H9 (cell line): ENCODE data around the gene CRYBA2. TPM values are rescaled to one million over a fixed set of nuclear protein-coding genes. Genes with fewer than 3 reads are reported as not detected.

Experiments
- DNase-seq: peaks from one replicate; pipeline ENCODE4 v3.0.0-alpha.2; 2017
- H2AFZ ChIP-seq: one replicate; pipeline ENCODE4 v1.6.1; 2013; ENCODE audit warnings: mild to moderate bottlenecking, low read length, control low read depth, moderate library complexity
- H2AK5ac ChIP-seq: 2 replicates; pipeline ENCODE4 v1.6.1; 2013; ENCODE audit warnings: low read length, control low read depth, mixed read lengths; ENCODE audit not compliant: insufficient read length
- H2BK120ac ChIP-seq: one replicate; pipeline ENCODE4 v1.6.1; 2013; ENCODE audit warnings: low read depth, mild to moderate bottlenecking, low read length, control low read depth, inconsistent platforms; ENCODE audit not compliant: poor library complexity, severe bottlenecking
- H2BK12ac ChIP-seq: 2 replicates; pipeline ENCODE4 v1.6.1; 2013; ENCODE audit warnings: low read length, control low read depth, mixed read lengths, low read depth; ENCODE audit not compliant: insufficient read length
- H2BK15ac ChIP-seq: 2 replicates; pipeline ENCODE4 v1.6.1; 2013; ENCODE audit warnings: low read depth, low read length, control low read depth
- H2BK20ac ChIP-seq: one replicate; pipeline ENCODE4 v1.6.1; 2013; ENCODE audit warnings: low read depth, mild to moderate bottlenecking, low read length, control low read depth, inconsistent platforms; ENCODE audit not compliant: poor library complexity, severe bottlenecking
- H2BK5ac ChIP-seq: 2 replicates; pipeline ENCODE4 v1.6.1; 2013; ENCODE audit warnings: low read length, control low read depth, mixed read lengths; ENCODE audit not compliant: insufficient read length
- H3K14ac ChIP-seq: 2 replicates; pipeline ENCODE4 v1.6.1; 2013; ENCODE audit warnings: low read length, control low read depth; ENCODE audit not compliant: insufficient read depth
- H3K18ac ChIP-seq: 2 replicates; pipeline ENCODE4 v1.6.1; 2013; ENCODE audit warnings: low read depth, mild to moderate bottlenecking, mixed read lengths, low read length, control low read depth; ENCODE audit not compliant: insufficient read length
- H3K23ac ChIP-seq: 2 replicates; pipeline ENCODE4 v1.6.1; 2013; ENCODE audit warnings: low read length, control low read depth, mixed read lengths, low read depth; ENCODE audit not compliant: insufficient read length
- H3K23me2 ChIP-seq: 2 replicates; pipeline ENCODE4 v1.6.1; 2013; ENCODE audit warnings: low read depth, mild to moderate bottlenecking, mixed read lengths, low read length, control low read depth; ENCODE audit not compliant: insufficient read length, poor library complexity, severe bottlenecking
- H3K27ac ChIP-seq: 2 replicates; pipeline ENCODE4 v1.5.1; 2013; ENCODE audit warnings: low read length, control low read depth, mixed read lengths, low read depth; ENCODE audit not compliant: insufficient read length
- H3K27me3 ChIP-seq: 2 replicates; pipeline ENCODE4 v1.6.1; 2013; ENCODE audit warnings: low read length, control low read depth, inconsistent platforms; ENCODE audit not compliant: insufficient read depth
- H3K4ac ChIP-seq: 2 replicates; pipeline ENCODE4 v1.6.1; 2013; ENCODE audit warnings: low read depth, mild to moderate bottlenecking, control low read depth, inconsistent platforms, low read length, moderate library complexity
- H3K4me1 ChIP-seq: 2 replicates; pipeline ENCODE4 v1.6.1; 2013; ENCODE audit warnings: low read length, control low read depth, inconsistent platforms; ENCODE audit not compliant: insufficient read depth
- H3K4me2 ChIP-seq: 2 replicates; pipeline ENCODE4 v1.6.1; 2013; ENCODE audit warnings: low read length, control low read depth, mixed read lengths; ENCODE audit not compliant: insufficient read length, insufficient read depth
- H3K56ac ChIP-seq: 2 replicates; pipeline ENCODE4 v1.6.1; 2013; ENCODE audit warnings: low read depth, mild to moderate bottlenecking, mixed read lengths, low read length, control low read depth; ENCODE audit not compliant: insufficient read length
- H3K79me1 ChIP-seq: 2 replicates; pipeline ENCODE4 v1.6.1; 2013; ENCODE audit warnings: low read depth, mild to moderate bottlenecking, moderate library complexity, low read length, control low read depth, inconsistent platforms; ENCODE audit not compliant: insufficient read depth, poor library complexity, severe bottlenecking
- H3K79me2 ChIP-seq: 2 replicates; pipeline ENCODE4 v1.6.1; 2013; ENCODE audit warnings: low read length, control low read depth, inconsistent platforms; ENCODE audit not compliant: insufficient read depth
- H3K9ac ChIP-seq: 2 replicates; pipeline ENCODE4 v1.6.1; 2013; ENCODE audit warnings: low read length, control low read depth, mixed read lengths; ENCODE audit not compliant: insufficient read length; ENCODE audit errors: extremely low read depth
- H3K9me3 ChIP-seq: one replicate; pipeline ENCODE4 v1.6.1; 2013; ENCODE audit warnings: low read depth, low read length, inconsistent platforms; ENCODE audit not compliant: control insufficient read depth
- H3T11ph ChIP-seq: one replicate; pipeline ENCODE4 v1.6.1; 2013; ENCODE audit warnings: mild to moderate bottlenecking, low read length, control low read depth, inconsistent platforms
- H4K20me1 ChIP-seq: one replicate; pipeline ENCODE4 v1.6.1; 2013; ENCODE audit not compliant: control insufficient read depth, insufficient read length, insufficient read depth
- H4K5ac ChIP-seq: 2 replicates; pipeline ENCODE4 v1.6.1; 2013; ENCODE audit warnings: low read depth, mild to moderate bottlenecking, mixed read lengths, low read length, control low read depth; ENCODE audit not compliant: insufficient read length
- H4K8ac ChIP-seq: replicated peaks from 2 replicates; pipeline ENCODE4 v1.6.1; 2013; ENCODE audit warnings: low read length, control low read depth, mixed read lengths, low read depth; ENCODE audit not compliant: insufficient read length
- H4K91ac ChIP-seq: 2 replicates; pipeline ENCODE4 v1.6.1; 2013; ENCODE audit warnings: low read depth, mild to moderate bottlenecking, moderate library complexity, mixed read lengths, low read length, control low read depth; ENCODE audit not compliant: insufficient read length
- H3K27ac Mint-ChIP-seq, 3 experiments: 2 replicates in 2 of 3; 3 replicates in 1 of 3; pipeline ENCODE4 v1.8.0; 2020 to 2021; ENCODE audit warnings: mixed read lengths in 3 of 3, mild to moderate bottlenecking in 1 of 3, moderate library complexity in 1 of 3
- H3K27me3 Mint-ChIP-seq: 2 replicates; pipeline ENCODE4 v1.8.0; 2021; ENCODE audit warnings: low read depth, mild to moderate bottlenecking, moderate library complexity, mixed read lengths
- H3K36me3 Mint-ChIP-seq, 3 experiments: 2 replicates in 2 of 3; 3 replicates in 1 of 3; pipeline ENCODE4 v1.8.0; 2020 to 2021; ENCODE audit warnings: low read depth in 3 of 3, mixed read lengths in 3 of 3; ENCODE audit not compliant: insufficient read depth in 1 of 3
- H3K4me1 Mint-ChIP-seq, 2 experiments: 2 replicates each; pipeline ENCODE4 v1.8.0; 2020; ENCODE audit warnings: mixed read lengths in 2 of 2
- H3K4me3 Mint-ChIP-seq, 2 experiments: 2 replicates in 1 of 2; 3 replicates in 1 of 2; pipeline ENCODE4 v1.8.0; 2020 to 2021; ENCODE audit warnings: mild to moderate bottlenecking in 2 of 2, mixed read lengths in 2 of 2, moderate library complexity in 1 of 2
- H3K9me3 Mint-ChIP-seq, 2 experiments: 2 replicates in 1 of 2; 3 replicates in 1 of 2; pipeline ENCODE4 v1.8.0; 2020; ENCODE audit warnings: mild to moderate bottlenecking in 2 of 2, mixed read lengths in 2 of 2, moderate library complexity in 1 of 2
- CTCF ChIP-seq: fragments of 200-600 bp; sonication (generic); conservative IDR thresholded peaks from 3 replicates; pipeline ENCODE4 v1.8.0; 2021; ENCODE audit warnings: antibody characterized with exemption, mild to moderate bottlenecking
- WGBS: extraction: QIAGEN DNeasy Blood & Tissue Kit; methylation state at CpG from one replicate; pipeline ENCODE4 v1.1.7; 2013; ENCODE audit warnings: missing lambda C conversion rate, low lambda C conversion rate, mixed read lengths; ENCODE audit not compliant: insufficient read length; ENCODE audit errors: extremely low coverage; 5-methylcytosine and 5-hydroxymethylcytosine counted together
- total RNA-seq: library from RNA; stranded (reverse); gene quantifications from 2 replicates; pipeline ENCODE4 v1.2.1, GENCODE V29; 2021

CRYBA2 gene
- total RNA-seq, 1 experiment from 2014 or later = not detected

- peak; percentile 79 for DNase-seq
- H2BK15ac ChIP-seq = no peak overlapping the region
- no peak overlapping the region for H4K5ac ChIP-seq
- peak overlapping the region; percentile 37 for H3K4me2 ChIP-seq
- Mint-ChIP-seq H3K4me1 (peaks cover 32 to 42% of the 10 kb centered on the region in 2 experiments), H3K4me3 (peak overlapping the region; percentile 24 to 55; a peak in 4 of 5 replicates), H3K9me3 (peaks cover 0 to 10% of the 10 kb centered on the region in 2 experiments; a peak in 2 of 5 replicates), H3K27me3 (peaks cover 99% of the 10 kb centered on the region), H3K27ac (no peak overlapping the region), H3K36me3 (no peaks in the 10 kb centered on the region; a peak in 1 of 7 replicates)
- H2BK20ac ChIP-seq = no peak overlapping the region
- no peak overlapping the region for H3T11ph ChIP-seq
- WGBS = no CpG with 5 or more reads among the region's 9 CpGs
- H2BK12ac ChIP-seq = no peak overlapping the region
- H3K9ac ChIP-seq = no peak overlapping the region
- no peaks in the 10 kb centered on the region for H3K79me1 ChIP-seq
- no peak overlapping the region for H3K23ac ChIP-seq
- no peak overlapping the region for H2BK5ac ChIP-seq
- H3K56ac ChIP-seq = no peak overlapping the region
- H3K4ac ChIP-seq = no peak overlapping the region
- H2AK5ac ChIP-seq = no peak overlapping the region
- H2BK120ac ChIP-seq = no peak overlapping the region
- no peak for TF ChIP-seq CTCF
- H3K27me3 ChIP-seq = peaks cover 84% of the 10 kb centered on the region
- H3K9me3 ChIP-seq = no peaks in the 10 kb centered on the region
- H3K27ac ChIP-seq = no peak overlapping the region
- no peak overlapping the region for H2AFZ ChIP-seq
- no peak overlapping the region for H3K18ac ChIP-seq
- no peak overlapping the region for H4K91ac ChIP-seq
- no peak overlapping the region for H4K8ac ChIP-seq
- H4K20me1 ChIP-seq = no peaks in the 10 kb centered on the region
- H3K23me2 ChIP-seq = peaks cover 10% of the 10 kb centered on the region
- H3K79me2 ChIP-seq = no peaks in the 10 kb centered on the region
- H3K14ac ChIP-seq = no peak overlapping the region
- peaks cover 9% of the 10 kb centered on the region; the same call in 1 of the 2 replicates for H3K4me1 ChIP-seq
Observed at GRCh38 chr2:218999881-219000568, 6.8 kb upstream of the CRYBA2 start.
